Activated CD8-positive, alpha-beta memory T cell treated with anti-CD3 and anti-CD28 coated beads for 48 hours (primary cell): ENCODE results near the gene WDR49.

Experiments used
- DNase-seq, 3 experiments: peaks; one replicate each; pipeline ENCODE4 v3.0.0-alpha.2; 2020; ENCODE audit warnings: low read depth in 2 of 3, low spot score in 2 of 3

Gene WDR49

DNA sequence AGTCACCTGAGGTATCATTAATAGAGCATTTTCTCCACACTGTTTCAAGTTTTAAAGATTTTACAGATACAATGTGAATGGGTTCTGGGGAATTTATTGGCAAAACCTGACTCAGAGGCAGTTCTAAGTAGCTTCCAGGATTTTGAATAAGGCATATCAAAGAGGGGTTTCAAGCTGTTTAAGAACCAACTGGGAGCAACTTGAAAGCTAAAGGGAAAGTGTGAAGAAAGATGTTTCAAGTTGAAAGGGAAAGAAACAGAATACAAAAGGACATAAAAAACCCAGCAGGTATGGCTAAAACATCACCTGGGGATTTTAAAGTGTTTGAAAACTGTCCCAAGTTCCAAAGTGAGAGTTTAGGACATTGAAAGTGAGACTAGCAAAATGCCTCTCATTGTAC, 162.1 kb downstream of the WDR49 start:
- DNase-seq, result no peak

DNA sequence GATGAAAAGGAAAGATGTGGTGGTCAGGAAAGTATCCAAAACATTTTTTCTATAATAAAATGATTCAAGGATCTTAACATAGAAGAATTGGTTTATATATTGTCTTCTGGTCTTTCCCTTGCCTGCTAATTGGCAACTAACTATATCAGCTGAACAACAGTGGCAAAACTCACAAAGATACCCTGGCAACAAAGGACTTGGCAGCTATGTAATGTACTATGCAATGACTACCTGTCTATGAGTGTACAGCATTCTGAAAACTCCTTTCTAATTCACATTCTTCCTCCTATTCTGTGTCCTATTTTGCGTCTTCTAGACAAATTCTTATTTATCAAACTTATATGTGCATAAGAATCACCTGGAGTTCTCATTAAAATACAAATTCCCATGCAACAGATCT, 164.2 kb downstream of the WDR49 start:
- DNase-seq, result no peak

DNA sequence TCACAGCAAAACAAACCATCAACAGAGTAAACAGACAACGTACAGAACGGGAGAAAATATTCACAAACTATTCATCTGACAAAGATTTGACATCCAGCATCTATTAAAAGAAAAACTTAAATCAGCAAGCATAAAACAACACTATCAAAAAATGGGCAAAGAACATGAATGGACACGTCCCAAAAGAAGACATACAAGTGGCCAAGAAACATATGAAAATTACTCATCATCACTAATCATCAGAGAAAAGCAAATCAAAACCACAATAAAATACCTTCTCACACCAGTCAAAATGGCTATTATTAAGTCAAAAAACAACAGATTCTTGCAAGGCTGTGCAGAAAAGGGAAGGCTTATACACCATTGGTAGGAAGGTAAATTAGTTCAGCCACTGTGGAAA, 166.2 kb downstream of the WDR49 start:
- no peak for DNase-seq

DNA sequence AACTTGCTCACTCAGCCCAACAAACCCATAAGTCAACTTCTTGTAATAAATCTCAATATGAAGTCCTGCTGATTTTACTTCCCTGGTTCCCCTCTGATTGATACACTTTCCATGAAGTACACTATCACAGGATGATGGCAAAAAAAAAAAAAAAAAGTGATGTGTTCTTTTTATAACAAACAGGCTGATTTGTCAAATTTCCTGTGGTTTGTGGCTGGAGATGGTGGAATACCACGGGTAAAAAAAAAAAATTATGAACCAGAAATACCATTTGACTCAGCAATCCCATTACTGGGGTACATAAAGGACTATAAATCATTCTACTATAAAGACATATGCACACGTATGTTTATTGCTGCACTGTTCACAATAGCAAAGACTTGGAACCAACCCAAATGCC, 169.2 kb downstream of the WDR49 start:
- no peak for DNase-seq

DNA sequence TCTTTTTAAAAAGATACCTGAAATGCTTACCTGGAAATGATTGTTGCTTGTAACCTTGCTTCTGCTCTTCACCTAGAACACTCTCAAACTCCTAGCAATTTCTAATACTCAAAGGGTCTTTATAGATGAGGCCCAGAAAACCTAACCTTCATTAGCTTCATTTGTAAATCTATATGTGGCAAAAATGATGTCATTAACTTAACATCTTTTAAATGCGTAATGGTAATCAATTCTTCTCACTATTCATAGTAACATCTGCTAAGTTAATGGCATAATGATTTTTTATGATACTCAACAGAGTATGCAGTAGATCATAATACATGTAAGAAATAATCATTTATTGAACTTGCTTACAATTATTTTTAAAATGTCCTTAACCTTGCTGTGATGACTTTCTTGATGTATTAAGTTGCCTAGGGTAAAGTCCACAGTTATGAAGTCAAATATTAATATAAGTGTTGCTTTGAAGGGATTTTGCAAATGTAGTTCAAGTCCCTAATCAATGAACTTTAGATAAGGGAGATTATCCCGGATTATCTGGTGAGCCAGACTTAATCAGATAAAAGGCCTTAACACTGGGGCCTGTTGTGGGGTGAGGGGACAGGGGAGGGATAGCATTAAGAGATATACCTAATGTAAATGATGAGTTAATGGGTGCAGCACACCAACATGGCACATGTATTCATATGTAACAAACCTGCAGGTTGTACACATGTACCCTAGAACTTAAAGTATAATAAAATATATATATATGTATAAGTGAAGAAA, 169.8 kb downstream of the WDR49 start:
- no peak for DNase-seq

DNA sequence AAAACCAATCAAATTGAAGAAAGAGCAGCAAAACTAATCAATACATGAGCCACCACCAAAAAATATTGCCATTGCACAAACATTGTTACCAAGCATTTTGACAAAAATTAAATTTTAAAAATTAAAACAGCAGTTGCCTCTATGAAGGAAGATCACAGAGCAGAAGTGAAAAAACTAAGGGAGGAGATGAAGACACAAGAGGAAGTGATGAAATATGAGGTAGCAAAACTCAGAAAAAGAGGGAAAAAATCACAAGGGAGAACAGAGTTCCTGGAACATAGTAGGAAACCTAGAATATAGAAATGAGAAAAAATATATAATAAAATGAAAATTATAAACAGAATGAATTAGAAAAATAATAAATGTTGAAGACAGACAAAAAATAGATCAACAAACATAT, 172.6 kb downstream of the WDR49 start:
- DNase-seq, result no peak

DNA sequence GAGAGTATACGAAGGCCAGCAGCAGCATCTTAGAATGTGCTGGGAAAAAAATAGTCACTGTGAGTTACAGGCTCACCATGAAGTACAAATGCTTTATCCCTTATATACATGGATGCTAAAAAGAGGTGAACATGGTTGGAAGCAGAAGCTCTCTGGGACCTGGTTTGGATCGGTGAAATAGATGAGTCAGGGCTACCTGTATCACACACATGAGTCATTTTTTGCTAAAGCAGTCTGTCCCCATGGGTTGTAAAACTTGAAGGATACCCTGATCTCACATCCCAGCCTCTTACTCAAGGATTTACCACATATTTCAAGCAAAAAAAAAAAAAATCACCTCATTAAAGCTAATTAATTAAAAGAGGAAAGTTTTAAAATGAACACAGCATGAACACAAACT, 173.0 kb downstream of the WDR49 start:
- DNase-seq, result no peak

DNA sequence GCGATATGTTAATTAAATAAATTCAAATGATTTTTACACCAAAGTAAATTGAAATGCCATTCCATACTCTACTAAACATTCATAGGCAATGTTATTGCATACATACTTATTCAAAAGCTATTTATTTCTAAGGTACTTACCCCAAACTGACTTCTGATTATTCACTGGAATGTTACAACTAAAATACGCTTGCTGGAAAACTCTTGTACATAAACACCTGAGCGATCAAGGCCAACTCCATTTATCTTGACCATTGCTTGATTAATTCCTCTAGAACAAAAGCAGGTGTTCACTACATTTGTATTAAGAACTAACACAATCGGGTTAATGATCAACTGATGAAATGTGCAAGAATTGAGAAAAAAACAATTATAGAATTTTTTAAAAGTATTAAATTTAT, 179.9 kb downstream of the WDR49 start, which contains the start of gene SERPINI2:
Gene SERPINI2 (minus strand): TSS at position 180 of the 400 bp plus-strand sequence. CDS start 2,208 bp downstream, outside the sequence.
- no peak for DNase-seq

DNA sequence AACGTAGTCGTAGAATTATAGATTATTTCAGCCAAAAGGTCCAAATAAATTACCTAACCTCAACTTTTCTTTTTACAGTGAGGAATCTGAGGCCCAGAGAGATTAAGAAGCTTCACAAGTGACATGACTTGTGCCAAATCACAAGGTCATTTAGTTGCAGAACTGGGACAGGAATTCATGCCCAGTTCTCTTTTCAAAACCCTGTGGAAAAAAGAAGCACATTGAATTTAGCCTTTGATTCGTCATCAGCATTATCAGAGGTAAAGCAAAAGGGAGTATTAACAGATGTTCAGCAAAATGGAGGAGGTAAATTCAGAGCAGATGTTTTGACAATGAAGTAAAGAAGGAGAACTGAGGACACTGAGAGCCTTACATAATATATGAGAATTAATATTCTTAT, 184.4 kb downstream of the WDR49 start:
- DNase-seq, result no peak

DNA sequence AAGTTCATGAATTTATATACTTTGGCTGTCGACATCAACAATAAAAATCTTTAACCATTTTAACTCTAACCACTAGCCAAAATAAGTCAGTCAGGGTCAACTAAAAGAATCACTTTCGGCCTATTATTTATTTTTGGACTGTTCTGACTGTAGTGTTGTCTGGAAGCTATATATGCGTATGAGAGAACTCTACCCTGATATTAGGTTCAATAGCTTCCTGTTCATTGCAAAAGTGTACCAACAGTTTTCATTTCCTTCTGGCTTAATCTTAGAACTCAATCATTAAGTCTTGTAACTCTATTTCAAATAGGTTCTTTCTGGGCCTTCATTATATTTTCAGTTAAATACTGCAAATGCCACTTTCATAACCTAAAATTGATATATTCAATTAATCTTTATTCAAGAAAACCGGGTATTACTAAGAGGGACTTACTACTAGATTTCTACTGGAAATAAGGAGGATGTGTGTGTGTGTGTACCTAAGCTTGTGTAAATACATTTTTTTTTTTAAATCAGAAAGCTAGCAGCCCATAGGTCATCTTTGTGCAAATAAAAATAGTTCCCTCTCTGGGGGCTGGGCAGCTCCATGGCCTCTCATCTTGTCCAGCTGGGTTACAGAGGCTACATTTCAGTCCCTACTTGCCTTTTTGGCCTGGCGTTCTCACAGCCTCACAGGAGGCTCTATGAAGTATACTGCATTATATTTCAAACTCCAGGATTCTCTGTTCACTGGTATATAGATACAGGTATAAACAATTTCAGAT, 185.7 kb downstream of the WDR49 start:
- DNase-seq, result no peak

DNA sequence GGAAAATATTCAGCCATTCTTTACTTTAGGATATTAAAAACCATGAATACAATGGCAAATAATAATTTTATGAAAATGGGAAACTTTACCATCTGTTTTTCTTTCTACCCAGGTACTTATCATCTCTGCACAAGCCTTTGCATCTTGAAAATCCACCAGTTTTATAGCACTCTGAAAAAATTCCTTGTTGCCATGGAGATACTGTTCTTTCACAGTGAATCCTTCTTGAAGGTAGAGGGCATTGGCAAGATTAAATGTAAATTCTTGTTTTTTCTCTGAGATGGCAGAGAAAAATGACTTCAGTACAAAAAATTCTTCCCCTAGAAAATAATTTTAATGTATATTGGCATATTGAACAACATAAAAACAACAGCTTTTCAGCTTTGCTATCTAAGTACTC, 186.8 kb downstream of the WDR49 start:
- DNase-seq, result no peak

DNA sequence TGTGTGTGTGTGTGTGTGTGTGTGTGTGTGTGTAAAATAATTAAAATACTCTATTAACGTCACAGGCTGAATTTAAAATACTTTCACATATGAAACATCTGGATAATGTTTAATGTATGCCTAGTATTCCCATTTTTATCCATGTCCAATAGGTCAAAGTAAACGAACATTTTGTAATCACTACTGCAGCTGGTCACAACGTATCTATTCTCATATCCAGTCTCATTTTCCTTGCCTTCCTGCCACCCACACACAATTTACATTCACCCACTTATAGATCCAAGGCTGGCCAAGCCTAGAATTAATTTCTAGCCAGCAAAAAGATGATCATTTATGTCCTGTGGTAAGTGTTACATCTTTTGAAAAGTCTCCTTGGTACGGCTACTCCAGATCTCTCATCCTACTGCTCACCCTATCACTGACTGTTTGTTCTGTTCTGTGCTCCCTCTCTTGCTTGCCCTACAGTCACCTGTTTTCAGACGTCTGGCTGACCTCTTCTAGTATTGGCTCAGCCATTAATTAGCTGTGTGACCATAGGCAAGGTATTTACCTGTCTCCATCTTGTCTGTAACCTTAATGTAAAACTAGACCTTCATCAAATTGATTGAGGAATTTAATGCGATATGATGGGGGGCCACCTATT, 197.5 kb downstream of the WDR49 start:
- no peak for DNase-seq

DNA sequence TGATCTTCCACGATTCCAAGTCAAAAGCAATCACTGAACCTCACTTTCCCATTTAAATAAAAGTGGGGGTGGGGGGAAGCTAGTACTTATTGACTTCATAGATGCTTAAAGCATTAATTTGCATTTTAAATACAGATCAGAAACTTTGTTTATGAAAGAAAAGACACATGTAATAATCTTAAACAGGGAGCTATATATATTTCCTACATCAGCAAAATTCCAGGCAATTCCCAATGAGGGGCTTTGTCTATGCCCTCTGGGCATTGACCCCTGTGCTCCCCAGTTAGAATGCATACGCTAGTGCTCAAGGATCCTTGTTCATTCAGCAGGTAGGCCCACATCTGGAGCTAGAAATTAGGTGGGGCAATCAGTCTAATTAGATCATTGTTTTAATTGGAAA, 199.9 kb downstream of the WDR49 start:
- no peak for DNase-seq

DNA sequence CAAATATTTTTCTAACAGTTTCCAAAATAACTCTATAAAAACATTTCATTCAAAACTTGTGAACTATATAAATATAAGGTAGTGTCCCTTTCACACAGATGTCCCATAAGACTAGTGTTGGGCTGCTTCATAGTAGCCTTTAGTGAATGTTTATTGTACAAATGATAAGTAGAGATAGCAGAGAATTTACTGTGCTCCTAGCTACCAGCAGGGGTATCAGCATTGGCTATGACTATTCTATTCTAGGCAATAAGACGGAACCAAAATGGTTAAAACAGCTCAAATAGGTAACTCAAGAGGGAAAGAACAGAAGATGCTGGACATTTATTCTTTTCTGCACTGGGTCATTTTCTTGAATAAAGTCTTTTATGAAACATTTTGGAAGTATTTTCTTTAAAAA, 202.5 kb downstream of the WDR49 start:
- no peak for DNase-seq

DNA sequence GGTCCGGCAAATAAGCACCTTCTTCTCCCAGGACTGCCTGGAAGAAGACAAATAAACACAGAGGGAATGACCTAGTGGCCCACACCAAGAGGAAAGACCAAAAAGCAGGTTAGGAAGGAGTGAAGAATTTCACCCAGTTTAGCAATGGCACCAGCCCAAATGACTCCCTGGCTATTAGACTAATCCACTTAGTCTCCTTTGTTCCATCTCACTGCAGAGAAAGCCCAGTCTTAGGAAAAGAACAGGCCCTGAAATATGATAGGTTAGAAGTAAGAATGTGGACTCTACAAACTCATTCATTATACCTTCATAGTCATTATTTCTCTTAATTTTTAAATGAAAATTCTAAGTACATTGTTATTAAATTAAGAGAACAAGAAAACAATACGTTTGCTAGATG, 203.1 kb downstream of the WDR49 start:
- DNase-seq, result no peak

DNA sequence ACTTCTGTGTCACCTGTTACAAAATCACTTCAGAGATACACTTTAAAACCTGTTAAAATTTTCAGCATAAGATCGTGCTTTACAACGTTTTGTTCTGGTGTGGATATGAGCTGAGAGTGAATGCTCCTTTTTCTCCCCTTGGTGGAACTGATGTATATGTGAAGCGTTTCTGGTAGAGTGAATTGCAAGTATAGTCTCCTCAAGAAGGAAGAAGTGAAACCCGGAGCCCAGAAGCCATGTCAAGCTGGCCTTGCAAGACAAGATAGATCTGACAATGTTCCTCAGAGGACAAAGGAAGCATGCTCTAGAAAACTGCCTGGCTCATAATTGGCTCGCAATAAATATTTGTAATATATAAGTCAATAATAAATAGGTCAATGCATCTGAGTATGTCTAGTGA, 203.5 kb downstream of the WDR49 start:
- no peak for DNase-seq

DNA sequence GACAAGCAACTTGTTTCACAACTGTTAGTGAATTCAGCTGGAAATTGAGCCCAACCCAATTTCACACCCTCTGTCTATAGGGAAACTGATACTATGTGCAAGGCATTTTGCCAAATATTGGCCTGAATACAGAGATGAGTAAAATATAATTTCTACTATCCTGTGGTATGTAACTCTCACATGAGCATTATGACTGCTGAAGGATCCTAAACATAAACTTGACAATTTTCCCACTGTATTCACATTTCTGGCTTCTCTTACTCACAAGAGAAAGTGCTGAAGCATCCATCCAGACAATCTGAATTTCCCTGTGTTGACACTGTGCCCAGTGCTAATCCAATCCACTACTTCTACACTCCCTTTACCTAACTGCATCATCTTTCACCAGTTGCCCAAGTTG, 208.3 kb downstream of the WDR49 start:
- no peak for DNase-seq

DNA sequence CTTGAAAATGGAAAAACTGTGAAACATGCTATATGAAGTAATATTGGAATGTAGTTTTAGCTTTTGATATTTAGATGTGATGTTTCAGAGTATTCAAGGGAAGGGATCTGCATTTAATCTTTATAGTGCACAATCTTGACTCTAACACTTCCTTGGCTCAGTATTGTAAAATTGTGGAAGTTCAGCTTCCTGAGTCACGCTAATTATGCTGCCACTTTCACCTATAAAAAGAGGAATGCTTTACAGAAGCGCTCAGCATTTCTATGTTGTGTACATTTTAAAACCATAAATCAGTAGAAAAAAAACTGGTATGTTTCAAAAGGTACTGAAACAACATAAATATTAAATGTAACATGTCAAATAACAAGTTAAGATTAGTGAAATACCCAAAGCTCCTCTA, 212.5 kb downstream of the WDR49 start:
- no peak for DNase-seq

DNA sequence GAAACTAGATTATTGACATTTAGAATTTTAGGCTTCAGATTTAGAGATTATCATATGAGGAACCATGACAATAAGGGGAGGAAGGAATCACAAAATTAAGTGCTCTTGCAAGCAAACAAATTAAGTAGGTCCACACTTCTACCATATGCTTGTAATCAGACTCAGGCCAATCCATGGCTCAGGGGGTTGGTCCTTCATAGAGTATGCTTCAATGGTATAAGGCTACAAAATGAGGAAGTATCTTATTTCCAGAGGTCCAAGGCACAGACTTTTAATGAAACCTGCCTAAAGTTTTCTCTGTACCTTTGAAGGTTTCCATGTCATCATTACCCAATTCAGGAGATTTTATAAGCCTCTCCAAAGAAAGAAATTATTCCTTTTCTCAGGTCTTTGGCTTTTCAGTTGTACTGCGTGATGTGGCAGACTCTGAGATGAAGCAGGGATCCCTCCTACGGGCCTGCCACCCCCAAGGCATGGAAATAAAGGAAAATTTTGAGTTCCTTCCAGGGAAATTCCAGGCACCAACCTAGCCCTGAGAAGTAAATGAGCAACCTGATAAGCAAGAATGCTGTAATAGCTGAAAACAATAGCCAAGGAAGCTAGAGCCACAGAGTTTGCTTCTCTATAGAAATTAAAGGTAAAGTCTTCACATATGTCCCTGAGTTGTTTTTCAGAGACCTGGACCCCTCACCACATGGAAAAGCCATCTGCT, 216.2 kb downstream of the WDR49 start:
- no peak for DNase-seq
